ENCODE data around the gene XXYLT1. TPM values are rescaled to one million over a fixed set of nuclear protein-coding genes. Genes with fewer than 3 reads are reported as not detected.

Gene XXYLT1
- total and polyA plus RNA-seq, 10 of the 15 experiments (the other 5 are each of a cell fraction or from before 2014, with no cell fraction given) = 1.2 to 14.2 (median 9.3) TPM

DNA sequence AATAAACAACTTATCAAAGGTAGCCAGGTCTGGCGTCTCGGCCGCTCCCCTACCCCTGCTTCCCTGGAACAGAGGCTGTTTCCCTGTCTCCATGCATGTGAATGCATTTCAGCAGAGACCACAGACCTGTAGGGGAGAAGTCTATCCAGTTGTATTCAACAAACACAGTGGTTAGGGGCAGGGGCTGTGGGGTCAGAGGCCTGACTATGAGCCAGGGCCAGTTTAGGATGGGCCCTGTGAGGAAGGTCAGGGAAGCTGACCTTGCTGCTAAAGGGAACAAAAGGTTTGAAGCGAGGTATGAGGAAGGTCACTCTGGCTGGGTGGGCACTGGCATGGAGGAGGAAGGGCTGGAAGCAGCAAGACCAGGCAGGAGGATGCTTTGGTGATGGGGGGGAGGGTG lies 184.6 kb downstream of the XXYLT1 start:
- intact Hi-C loops (cut with micrococcal nuclease; ENCODE audit: unreplicated experiment) = no loop called here
- no peaks in the 10 kb centered on the region for H3K79me2 ChIP-seq (ENCODE audit: control insufficient read depth, insufficient read depth, low read length)
- no peak overlapping the region for H3K4me2 ChIP-seq (ENCODE audit: control insufficient read depth, insufficient read depth)
- no peak for DNase-seq (ENCODE audit: low read depth, low spot score)
- no peaks in the 10 kb centered on the region for H3K36me3 ChIP-seq (ENCODE audit: control insufficient read depth in 2 of 2, insufficient read depth in 2 of 2, low read length in 1 of 2)
- CTCF ChIA-PET = no interaction called here
- no TSS peak for BruUV-seq (replicated peaks)
- H3K4me3 ChIP-seq = no peak overlapping the region
- in situ Hi-C loops (cut with MboI) = no loop called here
- ATAC-seq = no peak
- FAIRE-seq = no peak
- H3K4me1 ChIP-seq (ENCODE audit: control insufficient read depth, insufficient read depth, low read length) = no peaks in the 10 kb centered on the region
- H3K27ac ChIP-seq (ENCODE audit: control insufficient read depth, insufficient read depth) = no peak overlapping the region
- no peaks in the 10 kb centered on the region for H4K20me1 ChIP-seq (ENCODE audit: control insufficient read depth, insufficient read depth)
- H3K9me3 ChIP-seq (replicated peaks; ENCODE audit: control insufficient read depth, insufficient read depth, low read length) = no peaks in the 10 kb centered on the region
- H3K9ac ChIP-seq (ENCODE audit: control insufficient read depth, insufficient read depth, low read length) = no peak overlapping the region
- POLR2A ChIA-PET = no interaction called here
- RAD21 ChIA-PET (ENCODE audit: unreplicated experiment) = interaction anchor here (0.6 kb wide), 1 partner anchor 71 kb away, joined by 3 read pairs; no protein-coding TSS in a partner anchor
- no peaks in the 10 kb centered on the region for H3K27me3 ChIP-seq (replicated peaks in 1 of 2; ENCODE audit: control insufficient read depth in 2 of 2, insufficient read depth in 2 of 2, low read length in 1 of 2)
- H2AFZ ChIP-seq (ENCODE audit: control insufficient read depth, low read depth, low read length) = no peak overlapping the region
- SMC1A ChIA-PET (ENCODE audit: uncharacterized antibody, unreplicated experiment) = no interaction called here
- TF ChIP-seq IKZF1 (conservative IDR thresholded peaks at IDR 0.05) (no peak), BCL11A (IDR thresholded peaks at IDR 0.05; ENCODE audit: low read depth, low read length) (no peak), RELA (IDR thresholded peaks at IDR 0.05; ENCODE audit: borderline replicate concordance, partially characterized antibody) (no peak), JUNB (IDR thresholded peaks at IDR 0.05) (no peak), RAD21 (IDR thresholded peaks at IDR 0.05; ENCODE audit: insufficient read depth, low read depth, low read length) (no peak), IRF4 (IDR thresholded peaks at IDR 0.05; ENCODE audit: low read depth, low read length) (no peak), ZNF384 (IDR thresholded peaks at IDR 0.05; ENCODE audit: borderline replicate concordance, low read depth, low read length) (no peak), RBBP5 (conservative IDR thresholded peaks at IDR 0.05) (no peak), SIX5 (IDR thresholded peaks at IDR 0.05; ENCODE audit: low read depth, low read length, severe bottlenecking) (no peak), MXI1 (IDR thresholded peaks at IDR 0.05; ENCODE audit: low read depth, low read length) (no peak), ZNF24 (IDR thresholded peaks at IDR 0.05) (no peak), CHD4 (IDR thresholded peaks at IDR 0.05) (no peak), SREBF2 (IDR thresholded peaks at IDR 0.05; ENCODE audit: low read length) (no peak), MTA3 (IDR thresholded peaks at IDR 0.05; ENCODE audit: borderline replicate concordance, low read length) (no peak), RCOR1 (conservative IDR thresholded peaks at IDR 0.05; ENCODE audit: low read depth, low read length) (no peak), ETV6 (conservative IDR thresholded peaks at IDR 0.05 in 1 of 2, IDR thresholded peaks at IDR 0.05 in 1 of 2; ENCODE audit: borderline replicate concordance in 1 of 2, low read depth in 1 of 2) (no peak)
- TF ChIP-seq, protein P1, sequence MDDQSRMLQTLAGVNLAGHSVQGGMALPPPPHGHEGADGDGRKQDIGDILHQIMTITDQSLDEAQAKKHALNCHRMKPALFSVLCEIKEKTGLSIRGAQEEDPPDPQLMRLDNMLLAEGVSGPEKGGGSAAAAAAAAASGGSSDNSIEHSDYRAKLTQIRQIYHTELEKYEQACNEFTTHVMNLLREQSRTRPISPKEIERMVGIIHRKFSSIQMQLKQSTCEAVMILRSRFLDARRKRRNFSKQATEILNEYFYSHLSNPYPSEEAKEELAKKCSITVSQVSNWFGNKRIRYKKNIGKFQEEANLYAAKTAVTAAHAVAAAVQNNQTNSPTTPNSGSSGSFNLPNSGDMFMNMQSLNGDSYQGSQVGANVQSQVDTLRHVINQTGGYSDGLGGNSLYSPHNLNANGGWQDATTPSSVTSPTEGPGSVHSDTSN (IDR thresholded peaks at IDR 0.05; ENCODE audit: insufficient replicate concordance, low read depth, low read length) = no peak
- 97% methylated on average over 4 of the region's 4 CpGs for WGBS (ENCODE audit: insufficient coverage, insufficient replicate concordance, low lambda C conversion rate, missing lambda C conversion rate)
